ENCODE data around the gene UFSP1.

The UFSP1 gene

GRCh38 chr7:100908512-100908911 lies 19.0 kb upstream of the UFSP1 start:
- TF ChIP-seq POLR2A (IDR thresholded peaks at IDR 0.05; ENCODE audit: low read depth, low read length), result no peak
- no peak for TF ChIP-seq TAF1 (IDR thresholded peaks at IDR 0.05; ENCODE audit: borderline replicate concordance, low read depth, low read length)
- TF ChIP-seq POLR2AphosphoS5 (IDR thresholded peaks at IDR 0.05; ENCODE audit: low read depth, low read length), result no peak
- DNase-seq (ENCODE audit: insufficient read length) (no peak), FAIRE-seq (no peak)

- FAIRE-seq, result no peak
- no peak for TF ChIP-seq POLR2AphosphoS5 (IDR thresholded peaks at IDR 0.05; ENCODE audit: low read depth, low read length)
- no peak for TF ChIP-seq POLR2A (IDR thresholded peaks at IDR 0.05; ENCODE audit: low read depth, low read length)
- TF ChIP-seq TAF1 (IDR thresholded peaks at IDR 0.05; ENCODE audit: borderline replicate concordance, low read depth, low read length), result no peak
- DNase-seq (ENCODE audit: insufficient read length), result no peak
Measured at GRCh38 chr7:100902638-100903037, 13.1 kb upstream of the UFSP1 start.

GRCh38 chr7:100901921-100902332 lies 12.4 kb upstream of the UFSP1 start:
- TF ChIP-seq POLR2AphosphoS5 (IDR thresholded peaks at IDR 0.05; ENCODE audit: low read depth, low read length), result no peak
- no peak for TF ChIP-seq TAF1 (IDR thresholded peaks at IDR 0.05; ENCODE audit: borderline replicate concordance, low read depth, low read length)
- no peak for TF ChIP-seq POLR2A (IDR thresholded peaks at IDR 0.05; ENCODE audit: low read depth, low read length)
- FAIRE-seq (no peak), DNase-seq (ENCODE audit: insufficient read length) (no peak)

GRCh38 chr7:100900978-100901377 lies 11.5 kb upstream of the UFSP1 start:
- no peak for FAIRE-seq
- no peak for TF ChIP-seq TAF1 (IDR thresholded peaks at IDR 0.05; ENCODE audit: borderline replicate concordance, low read depth, low read length)
- TF ChIP-seq POLR2AphosphoS5 (IDR thresholded peaks at IDR 0.05; ENCODE audit: low read depth, low read length), result no peak
- TF ChIP-seq POLR2A (IDR thresholded peaks at IDR 0.05; ENCODE audit: low read depth, low read length), result no peak
- DNase-seq (ENCODE audit: insufficient read length), result no peak

- FAIRE-seq (no peak), DNase-seq (ENCODE audit: insufficient read length) (no peak)
- TF ChIP-seq POLR2AphosphoS5 (IDR thresholded peaks at IDR 0.05; ENCODE audit: low read depth, low read length), result no peak
- no peak for TF ChIP-seq TAF1 (IDR thresholded peaks at IDR 0.05; ENCODE audit: borderline replicate concordance, low read depth, low read length)
- no peak for TF ChIP-seq POLR2A (IDR thresholded peaks at IDR 0.05; ENCODE audit: low read depth, low read length)
Measured at GRCh38 chr7:100899432-100899831, 9.9 kb upstream of the UFSP1 start.

- DNase-seq (ENCODE audit: insufficient read length) (no peak), FAIRE-seq (no peak)
- TF ChIP-seq TAF1 (IDR thresholded peaks at IDR 0.05; ENCODE audit: borderline replicate concordance, low read depth, low read length) (no peak), POLR2A (IDR thresholded peaks at IDR 0.05; ENCODE audit: low read depth, low read length) (no peak), POLR2AphosphoS5 (IDR thresholded peaks at IDR 0.05; ENCODE audit: low read depth, low read length) (no peak)
Measured at GRCh38 chr7:100897772-100898454, 8.4 kb upstream of the UFSP1 start.

GRCh38 chr7:100896732-100897608 lies 7.5 kb upstream of the UFSP1 start:
- TF ChIP-seq POLR2AphosphoS5 (IDR thresholded peaks at IDR 0.05; ENCODE audit: low read depth, low read length) (no peak), TAF1 (IDR thresholded peaks at IDR 0.05; ENCODE audit: borderline replicate concordance, low read depth, low read length) (no peak), POLR2A (IDR thresholded peaks at IDR 0.05; ENCODE audit: low read depth, low read length) (no peak)
- DNase-seq (ENCODE audit: insufficient read length) (no peak), FAIRE-seq (peak; percentile 40)

GRCh38 chr7:100895956-100896731 lies 6.6 kb upstream of the UFSP1 start:
- peak; percentile 56 for FAIRE-seq
- TF ChIP-seq POLR2A (IDR thresholded peaks at IDR 0.05; ENCODE audit: low read depth, low read length) (no peak), TAF1 (IDR thresholded peaks at IDR 0.05; ENCODE audit: borderline replicate concordance, low read depth, low read length) (no peak), POLR2AphosphoS5 (IDR thresholded peaks at IDR 0.05; ENCODE audit: low read depth, low read length) (no peak)

GRCh38 chr7:100895701-100895955 lies 6.1 kb upstream of the UFSP1 start, which contains the start of gene ACHE:
TSS of gene ACHE (minus strand) at chr7:100895888. CDS start at chr7:100894232, 1,656 bp downstream.
- DNase-seq (ENCODE audit: insufficient read length) (no peak), FAIRE-seq (no peak)

More at GRCh38 chr7:100895956-100896731, 6.6 kb upstream of the UFSP1 start:
- no peak for DNase-seq (ENCODE audit: insufficient read length)

GRCh38 chr7:100894860-100895700 lies 5.6 kb upstream of the UFSP1 start:
- no peak for TF ChIP-seq POLR2AphosphoS5 (IDR thresholded peaks at IDR 0.05; ENCODE audit: low read depth, low read length)
- FAIRE-seq, result peak; percentile 21
- DNase-seq (ENCODE audit: insufficient read length), result no peak

More at GRCh38 chr7:100895701-100895955, 6.1 kb upstream of the UFSP1 start, which contains the start of gene ACHE:
- no peak for TF ChIP-seq TAF1 (IDR thresholded peaks at IDR 0.05; ENCODE audit: borderline replicate concordance, low read depth, low read length)
- no peak for TF ChIP-seq POLR2A (IDR thresholded peaks at IDR 0.05; ENCODE audit: low read depth, low read length)
- no peak for TF ChIP-seq POLR2AphosphoS5 (IDR thresholded peaks at IDR 0.05; ENCODE audit: low read depth, low read length)

Data from GM12892 (cell line).